Activated CD4-positive, alpha-beta T cell treated with anti-CD3 and anti-CD28 coated beads, Interleukin-2, amount 50 U/mL, for 4 hours (primary cell): ENCODE results near the gene CMTM7.

Experiments
- DNase-seq, 2 experiments: peaks; one replicate each; pipeline ENCODE4 v3.0.0-alpha.2; 2020

The CMTM7 gene

DNA sequence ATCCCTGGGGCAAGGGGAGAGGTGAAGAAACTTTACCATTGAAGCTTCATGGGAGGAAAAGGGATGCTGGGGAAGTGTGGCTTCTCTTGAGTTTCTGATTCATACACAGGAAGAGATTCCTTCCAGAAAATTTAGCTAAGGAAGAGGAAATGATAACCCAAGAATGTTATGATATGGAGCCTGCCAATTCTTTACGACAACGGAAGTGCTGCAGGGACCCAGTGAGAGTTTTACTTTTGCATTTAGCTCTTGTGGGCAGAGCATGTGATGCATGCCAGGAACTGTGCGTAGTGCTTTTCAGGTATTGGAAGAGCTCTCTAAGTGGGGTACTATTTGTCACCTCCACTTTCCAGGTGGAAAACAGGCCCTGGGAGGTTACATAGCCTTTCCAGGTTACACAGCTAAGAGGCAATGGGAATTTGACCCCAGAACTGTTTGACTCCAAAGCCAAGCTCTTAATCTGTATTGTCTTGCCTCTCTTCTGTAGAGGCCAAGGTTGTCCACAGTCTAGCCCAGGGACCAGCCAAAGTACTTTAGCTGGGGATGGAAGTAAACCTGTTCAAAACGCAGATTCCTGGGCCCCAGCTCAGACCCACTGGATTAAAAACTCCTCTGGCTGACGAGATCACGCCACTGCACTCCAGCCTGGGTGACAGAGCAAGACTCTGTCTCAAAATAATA is 23.0 kb downstream of the CMTM7 start:
- peak in 1 of 2 experiments; percentile 37 for DNase-seq

DNA sequence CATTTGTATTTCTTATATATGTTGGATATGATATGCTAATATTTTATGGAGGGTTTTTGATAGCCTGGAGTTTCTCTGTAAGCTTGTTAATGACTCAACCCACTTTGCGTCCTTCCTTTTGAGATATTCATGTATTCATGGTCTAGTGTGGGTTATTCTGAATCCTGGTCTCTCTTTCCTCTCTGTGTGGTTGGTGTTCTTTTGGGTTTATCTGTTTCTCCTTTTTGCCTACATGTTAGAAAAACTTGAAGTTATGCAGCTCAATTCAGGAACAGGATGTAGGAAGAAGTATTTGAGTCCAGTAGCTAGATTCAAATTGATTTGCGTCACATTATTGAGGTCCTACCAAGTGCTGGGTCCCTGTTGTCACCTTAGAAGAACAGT is 28.1 kb downstream of the CMTM7 start:
- DNase-seq, result no peak

DNA sequence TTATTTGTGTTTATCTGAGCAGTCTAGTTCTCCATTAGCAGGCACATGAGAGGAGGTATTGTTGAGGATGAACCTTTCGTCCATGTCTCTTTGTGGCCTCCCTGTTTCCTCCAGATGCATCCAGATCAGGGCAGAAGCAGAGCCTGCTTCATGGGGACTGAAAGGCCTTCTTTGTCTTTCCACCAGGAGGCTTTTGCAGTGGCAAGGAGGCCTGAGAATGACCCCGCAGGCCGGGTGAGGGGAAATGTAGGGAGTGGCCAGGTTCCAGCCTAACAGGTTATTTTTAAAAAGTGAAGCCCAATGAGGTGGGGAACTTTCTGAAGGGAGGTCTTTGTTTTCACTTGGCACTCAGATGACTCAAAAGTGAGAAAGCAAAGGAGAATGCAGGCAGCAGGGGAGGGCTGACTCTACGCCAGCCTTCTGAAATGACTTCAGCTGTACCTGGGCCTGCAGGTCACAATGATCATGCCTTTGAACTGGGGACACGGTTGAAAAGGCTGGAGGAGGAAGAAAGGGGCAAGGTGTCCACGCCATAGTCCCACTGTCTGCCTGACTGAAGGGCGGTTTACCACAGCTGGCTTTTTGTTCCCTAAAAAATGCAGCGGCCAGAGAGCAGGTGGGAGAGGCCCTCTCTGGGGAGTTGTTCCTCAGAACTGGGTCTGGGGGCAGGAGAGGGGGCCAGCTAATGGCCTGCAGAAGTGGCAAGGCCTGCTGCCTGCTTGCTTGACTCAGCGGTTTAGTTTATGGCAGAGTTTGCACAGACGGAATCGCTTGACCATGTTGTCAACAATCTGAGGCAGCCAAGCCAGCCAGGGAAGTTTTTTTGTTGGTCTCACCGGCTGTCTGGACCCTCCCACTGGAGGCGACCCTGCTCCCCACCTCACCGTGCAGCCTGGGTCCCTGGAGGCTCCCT is 28.7 kb downstream of the CMTM7 start:
- DNase-seq, result no peak

DNA sequence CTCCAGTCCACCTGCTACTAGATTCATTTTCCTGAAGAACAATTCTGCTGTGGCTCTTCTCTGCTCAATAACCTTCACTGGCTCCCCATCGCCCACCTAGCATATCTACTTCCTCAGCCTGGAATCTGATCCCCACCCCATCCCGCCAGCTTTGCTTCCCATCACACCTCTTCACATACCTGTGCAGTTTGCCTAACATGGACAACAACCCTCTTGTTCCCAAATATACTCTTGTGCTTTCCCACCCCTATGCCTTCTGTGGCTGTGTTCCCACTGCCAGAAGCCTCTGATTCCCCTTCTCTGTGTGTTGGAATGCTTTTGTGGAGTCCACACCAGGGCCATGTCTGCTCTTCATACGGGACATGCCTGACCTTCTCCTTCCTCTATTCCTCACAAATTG is 29.5 kb downstream of the CMTM7 start:
- DNase-seq, result no peak

DNA sequence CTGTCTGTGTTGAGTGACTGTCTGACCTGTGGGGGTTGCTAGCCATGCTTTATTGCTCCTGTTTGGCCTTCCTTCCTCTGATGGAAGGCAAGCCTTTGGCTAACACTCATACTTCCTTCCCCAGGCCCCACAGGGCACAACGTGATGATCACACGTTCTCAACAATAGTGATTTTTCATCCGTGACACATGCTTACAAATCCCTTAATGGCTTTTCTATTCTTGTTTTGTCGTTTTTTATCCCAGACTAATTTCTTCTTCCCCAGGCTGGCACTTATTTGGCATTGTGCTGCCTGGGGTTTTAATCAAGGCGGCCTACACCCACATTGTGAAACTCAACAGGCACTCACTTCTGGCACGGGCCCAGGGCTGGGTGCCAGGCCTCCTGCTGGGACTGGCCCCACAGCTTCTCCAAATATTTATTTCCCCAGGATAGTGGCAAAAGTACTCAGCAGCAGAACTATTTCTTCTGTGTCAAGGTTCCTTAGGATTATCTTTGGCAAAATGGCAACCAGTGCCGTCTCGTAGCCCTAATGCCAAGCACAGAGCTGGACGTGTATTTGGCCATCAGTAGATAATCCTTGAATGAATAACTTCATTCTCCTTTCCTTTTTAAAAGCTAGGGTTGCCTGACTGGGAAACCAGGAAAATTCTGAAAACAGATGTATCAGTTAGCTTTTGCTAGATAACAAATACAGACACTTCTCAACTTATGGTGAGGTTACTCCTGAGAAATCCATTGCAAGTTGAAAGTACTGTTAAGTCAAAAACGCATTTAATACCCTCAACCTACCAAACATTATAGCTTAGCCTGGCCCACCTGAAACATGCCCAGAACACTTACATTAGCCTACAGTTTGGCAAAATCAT is 30.6 kb downstream of the CMTM7 start:
- DNase-seq, result no peak

DNA sequence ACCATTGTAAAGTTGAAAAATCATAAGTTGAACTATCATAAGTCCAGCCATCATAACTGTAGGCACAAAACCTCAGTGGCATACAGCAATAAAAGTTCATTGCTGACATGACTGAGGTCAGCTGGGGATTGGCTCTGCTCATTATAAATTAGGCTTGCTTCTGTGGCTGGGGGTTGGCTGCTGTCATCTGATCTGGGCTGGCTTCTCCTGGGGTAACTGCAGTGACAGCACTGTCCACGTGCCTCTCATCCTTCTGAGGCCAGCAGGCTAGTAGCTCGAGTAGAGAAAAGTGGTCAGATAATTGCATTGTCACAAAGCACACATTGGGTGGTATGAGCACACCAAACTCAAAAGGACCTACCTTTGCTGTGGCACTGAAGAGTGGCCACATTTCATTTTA is 31.3 kb downstream of the CMTM7 start:
- DNase-seq, result no peak

DNA sequence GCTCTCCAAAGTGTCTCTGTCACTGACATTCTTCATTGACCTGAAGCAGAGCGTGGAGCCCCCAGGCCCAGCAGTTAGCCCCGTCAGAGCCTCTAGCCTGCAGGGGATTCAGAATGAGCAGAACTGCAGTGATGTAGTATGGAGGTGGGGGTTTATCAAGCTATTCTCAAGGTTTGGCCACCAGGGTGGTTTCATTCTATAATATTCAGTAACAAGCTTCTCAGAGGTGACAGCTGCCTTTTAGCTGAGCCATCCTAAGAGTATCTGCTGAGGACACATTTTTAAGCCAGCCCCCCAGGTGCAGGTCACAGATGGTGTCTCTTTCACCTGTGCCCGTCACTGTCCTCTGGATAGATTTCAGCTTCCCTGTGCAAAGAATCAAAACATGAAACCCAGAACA is 31.9 kb downstream of the CMTM7 start:
- DNase-seq, result no peak

DNA sequence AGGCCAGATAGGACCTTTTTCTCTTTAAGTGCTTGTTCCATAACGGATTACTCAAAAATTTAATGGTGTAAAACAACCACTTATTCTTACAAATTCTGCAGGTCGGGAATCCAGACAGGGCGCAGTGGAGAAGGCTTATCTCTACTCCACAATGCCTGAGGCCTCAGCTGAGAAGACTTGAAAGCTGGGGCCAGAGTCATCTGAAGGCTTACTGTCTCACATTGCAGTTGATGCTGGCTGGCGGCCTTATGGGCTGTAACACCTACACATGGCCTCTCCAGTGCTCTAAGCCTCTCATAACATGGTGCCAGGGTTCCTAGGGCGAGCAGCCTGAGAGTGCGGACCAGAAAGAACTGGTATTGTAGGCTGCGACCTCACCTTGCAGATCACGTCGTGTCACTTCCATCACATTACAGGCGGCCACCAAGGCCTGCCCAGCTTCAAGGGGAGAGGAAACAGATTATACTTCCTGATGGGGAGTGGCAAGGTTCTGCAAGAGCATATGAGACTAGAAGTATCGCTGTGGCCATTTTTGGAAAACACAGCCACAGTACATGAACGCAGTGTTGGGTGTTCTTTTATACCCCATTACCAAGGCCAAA is 32.4 kb downstream of the CMTM7 start:
- no peak for DNase-seq

DNA sequence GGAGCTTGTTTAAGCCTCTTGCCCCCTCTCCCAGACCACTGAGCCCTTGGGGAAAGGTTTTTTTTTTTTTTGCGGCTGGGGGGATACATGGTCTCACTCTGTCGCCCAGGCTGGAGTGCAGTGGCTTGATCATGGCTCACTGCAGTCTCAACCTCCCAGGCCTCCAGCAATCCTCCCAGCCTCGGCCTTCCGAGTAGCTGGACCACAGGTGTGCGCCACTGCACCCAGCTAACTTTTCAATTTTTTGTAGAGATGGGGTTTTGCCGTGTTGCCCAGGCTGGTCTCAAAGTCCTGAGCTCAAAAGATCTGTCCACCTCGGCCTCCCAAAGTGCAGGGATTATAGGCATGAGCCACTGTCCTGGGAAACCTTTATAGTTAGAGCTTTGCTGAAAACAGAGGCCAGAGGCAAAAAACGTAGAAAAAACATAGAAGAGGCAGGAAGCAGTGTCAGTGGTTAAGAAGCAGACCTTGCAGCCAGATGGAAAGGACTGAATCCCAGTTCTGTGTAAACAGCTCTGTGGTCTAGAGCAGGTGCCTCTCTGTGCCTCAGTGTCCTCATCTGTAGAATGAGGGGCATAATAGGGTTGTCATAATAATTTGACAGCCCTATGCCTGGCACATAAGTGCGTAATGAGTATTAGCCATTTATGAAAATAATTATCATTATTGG is 33.1 kb downstream of the CMTM7 start:
- DNase-seq, result no peak

DNA sequence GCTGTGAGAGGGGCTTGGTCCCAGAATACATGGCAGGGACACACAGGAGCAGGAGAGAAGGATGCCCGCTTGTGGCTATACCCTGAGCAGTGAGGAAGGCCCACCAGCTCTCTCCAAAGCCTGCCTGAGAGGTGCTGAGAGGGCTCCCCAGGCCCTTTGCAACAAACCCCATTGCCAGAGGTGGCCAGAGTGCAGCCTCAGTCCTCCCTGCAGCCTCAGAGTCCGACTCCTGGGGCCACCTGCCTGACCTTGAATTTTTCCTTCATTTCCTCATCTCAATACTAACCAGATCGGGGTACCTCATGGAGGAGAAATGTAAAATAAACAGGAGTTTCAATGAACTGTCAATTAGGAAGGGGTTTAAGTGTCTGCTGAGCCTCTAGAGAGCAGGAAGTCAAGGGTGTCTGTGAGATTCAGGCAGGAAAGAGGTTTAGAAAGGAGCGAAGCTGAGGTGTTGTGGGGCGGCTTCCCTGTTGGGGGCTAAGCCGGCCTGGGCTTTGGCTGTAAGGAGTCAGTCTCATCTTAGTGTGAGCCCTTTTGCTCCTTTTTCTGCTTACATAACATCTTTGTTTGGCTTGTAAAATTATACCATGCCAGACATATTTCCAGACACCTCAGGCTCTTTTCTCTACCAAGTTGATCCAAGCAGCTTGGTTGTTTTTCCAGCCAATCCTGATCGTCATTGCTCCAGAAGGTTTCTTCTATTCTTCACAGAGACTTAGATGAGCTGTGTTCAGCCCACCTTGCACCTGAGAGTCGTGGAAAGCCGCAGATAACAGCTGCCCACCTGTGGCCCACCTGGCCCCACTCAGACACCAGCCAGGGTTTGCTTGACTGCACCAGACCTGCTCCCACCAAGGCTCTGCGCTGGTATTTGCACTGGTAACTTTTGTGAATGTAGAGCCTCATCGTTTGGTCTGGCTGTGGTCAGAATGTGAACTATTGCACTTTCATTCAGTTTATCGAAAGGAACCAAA is 36.7 kb downstream of the CMTM7 start:
- DNase-seq, result no peak

DNA sequence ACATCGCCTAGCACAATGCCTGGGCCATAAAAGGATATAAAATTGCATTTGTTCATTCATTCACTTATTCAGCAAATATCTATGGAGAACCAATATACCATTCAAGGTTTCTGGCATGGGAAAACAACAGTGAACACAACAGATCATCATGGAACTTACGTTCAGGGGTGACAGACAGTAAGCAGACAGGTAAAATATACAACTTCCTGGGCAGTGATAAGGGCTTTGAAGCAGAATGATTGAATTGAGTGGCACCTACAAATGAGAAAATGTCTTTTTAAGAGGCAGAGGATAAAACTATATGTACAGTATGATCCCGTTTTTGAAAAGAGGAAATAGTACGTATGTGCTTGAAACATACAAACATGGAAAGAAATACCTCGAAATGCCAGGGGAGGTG is 39.2 kb downstream of the CMTM7 start:
- no peak for DNase-seq

DNA sequence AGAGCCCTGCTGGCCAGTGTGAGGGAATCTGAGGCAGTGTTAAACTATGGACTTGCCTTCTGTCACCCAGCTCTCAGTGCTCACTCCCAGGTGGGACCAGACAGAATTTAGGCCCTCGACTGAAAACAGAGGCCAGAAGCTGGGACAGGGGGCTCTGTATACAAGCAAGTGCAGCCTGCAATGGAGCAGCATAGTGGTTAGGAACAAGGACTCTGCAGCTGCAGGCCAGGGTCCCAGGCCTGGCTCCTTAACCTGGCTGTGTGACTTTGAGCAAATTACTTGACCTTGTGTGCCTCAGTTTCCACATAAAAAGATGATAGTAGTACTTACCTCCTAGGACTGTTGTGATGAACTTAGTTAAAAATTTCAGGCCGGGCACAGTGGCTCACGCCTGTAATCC is 39.8 kb downstream of the CMTM7 start:
- no peak for DNase-seq

DNA sequence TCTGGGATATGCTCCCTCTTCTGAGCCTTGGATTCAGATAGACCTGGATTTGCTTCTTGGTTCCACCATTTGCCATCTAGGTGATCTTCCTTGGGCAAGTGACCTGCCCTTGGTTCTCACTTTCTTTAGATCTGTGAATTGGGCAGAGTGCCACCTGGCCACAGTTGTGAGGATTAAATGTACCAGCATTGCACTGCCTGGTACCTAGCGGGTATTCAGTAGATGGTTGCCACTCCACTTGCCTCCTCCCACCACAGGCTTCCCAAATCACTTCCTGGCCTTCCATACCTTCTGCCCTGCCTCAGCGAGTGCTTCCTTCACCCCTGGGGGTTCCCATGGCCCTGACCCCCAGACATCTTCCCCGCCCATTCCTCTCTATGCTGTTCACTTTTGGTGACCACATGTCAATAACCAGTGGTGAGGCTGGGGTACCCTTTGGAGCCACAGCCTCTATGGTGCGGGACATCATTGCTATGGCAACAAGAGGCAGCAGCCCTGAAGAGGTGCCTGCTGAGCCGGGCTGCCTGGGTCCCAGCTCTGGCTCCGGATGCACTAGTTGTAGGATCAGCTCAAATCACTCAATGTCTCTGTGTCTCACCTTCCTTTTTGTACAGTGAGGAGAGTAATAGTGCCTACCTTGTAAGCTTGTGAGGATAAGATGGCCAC is 40.5 kb downstream of the CMTM7 start:
- no peak for DNase-seq

DNA sequence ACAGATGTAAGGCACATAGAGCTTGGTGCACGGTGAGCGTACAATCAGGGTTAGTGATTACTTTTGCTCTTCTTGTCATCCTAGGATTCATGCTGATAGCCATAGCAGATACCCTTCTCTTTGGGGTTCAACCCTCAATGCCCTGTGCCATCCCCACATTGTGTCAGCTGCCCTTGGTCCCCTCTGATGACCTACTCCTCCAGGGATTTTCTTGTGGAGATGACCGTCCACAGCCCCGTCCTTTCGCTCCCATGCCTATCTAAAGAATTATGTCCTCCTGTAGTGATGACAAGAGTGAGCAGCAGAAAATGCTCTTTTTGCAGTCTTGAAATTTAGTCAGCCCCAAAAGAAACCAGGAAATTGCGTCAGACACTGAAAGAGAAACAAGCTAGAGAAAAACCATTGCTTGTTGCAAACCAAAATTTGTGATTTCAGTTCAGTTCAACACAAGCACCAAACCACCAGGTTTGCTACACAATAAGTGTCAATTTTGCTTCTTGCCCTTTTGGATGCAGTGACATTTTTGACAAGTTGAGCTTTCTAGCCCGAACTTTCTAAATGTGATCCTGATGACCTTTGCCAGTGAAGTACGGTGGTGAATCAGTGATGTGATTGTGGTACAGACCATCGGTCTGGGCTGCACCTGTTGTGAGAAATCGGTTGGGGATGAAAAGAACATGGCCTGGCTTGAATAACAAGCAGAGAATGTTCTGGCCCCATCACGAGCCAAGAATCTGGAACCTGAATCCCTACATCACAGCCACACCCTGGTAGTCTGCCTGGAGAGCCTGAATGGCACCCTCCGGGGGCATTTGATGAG is 41.3 kb downstream of the CMTM7 start:
- no peak for DNase-seq

DNA sequence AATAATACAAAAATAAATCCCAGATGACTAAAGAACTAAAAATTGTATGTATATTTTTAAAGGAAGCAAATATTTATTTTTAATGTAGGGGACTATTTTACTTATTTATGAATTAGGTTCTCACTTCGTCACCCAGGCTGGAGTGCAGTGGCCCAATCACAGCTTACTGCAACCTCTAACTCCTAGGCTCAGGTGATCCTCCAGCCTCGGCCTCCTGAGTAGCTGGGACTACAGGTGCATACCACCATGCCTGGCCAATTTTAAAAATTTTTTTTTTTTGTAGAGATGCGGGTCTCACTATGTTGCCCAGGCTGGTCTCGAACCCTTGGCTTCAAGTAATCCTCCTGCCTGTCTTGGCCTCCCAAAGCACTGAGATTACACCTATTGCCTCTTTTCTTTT is 42.6 kb downstream of the CMTM7 start:
- no peak for DNase-seq

DNA sequence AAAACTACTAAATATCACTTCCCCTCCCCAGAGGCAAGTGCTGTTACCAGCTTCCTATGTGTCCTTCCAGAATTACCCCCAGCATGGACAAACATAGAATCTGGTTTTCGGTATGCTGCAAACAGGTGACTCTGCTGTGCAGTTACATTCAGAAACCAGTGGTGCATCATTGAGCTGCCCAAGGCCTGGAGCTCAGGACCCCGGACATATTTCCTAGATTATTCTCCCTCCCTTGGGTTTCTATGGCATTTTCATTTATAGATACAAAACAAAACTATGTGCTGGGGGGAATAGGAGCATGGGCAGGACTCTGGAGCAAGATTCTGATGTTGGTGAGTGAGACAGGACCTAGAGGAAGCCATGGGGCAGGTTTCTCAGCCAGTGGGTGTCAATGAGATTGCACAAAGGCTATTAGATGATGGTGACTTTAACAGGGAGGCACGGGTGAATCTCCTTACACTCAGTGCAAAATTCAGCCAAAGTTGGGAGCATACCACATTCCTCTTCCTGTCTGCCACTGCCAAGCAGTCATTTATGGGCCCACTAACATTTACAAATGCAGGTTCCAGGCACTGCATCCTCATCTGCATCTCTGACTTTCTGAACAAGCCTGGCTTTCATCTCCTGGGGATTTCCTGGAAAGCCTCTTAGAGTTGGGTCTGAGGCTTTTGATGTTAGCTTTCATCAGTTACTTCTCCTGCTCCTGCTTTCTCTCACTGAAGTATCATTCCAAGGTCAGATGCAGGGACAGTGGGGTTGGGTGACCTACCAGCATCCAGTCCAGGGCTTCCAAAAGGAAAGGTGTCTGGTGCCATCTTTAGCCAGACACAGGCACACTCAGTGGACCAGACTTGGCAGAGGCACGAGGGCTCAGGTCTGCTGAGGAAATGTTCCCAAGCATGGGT is 44.5 kb downstream of the CMTM7 start:
- no peak for DNase-seq

DNA sequence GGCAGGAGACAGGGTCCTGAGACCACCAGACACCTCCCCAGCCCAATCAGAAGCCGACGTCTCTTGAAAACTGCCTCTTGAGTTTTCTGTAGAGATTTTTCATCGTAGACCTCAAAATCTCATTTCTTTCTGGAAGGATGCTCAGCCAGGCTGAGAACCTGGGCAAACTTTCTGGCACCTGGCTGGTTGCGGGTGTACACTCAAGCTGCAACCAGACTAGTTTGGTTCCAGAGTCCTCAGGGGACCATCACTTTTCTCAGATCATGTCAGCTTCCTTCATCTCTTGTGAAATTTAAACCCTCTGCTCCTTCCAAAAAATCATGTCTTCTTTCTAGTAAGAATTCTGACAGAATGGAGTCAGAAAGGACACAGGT is 45.1 kb downstream of the CMTM7 start:
- no peak for DNase-seq

DNA sequence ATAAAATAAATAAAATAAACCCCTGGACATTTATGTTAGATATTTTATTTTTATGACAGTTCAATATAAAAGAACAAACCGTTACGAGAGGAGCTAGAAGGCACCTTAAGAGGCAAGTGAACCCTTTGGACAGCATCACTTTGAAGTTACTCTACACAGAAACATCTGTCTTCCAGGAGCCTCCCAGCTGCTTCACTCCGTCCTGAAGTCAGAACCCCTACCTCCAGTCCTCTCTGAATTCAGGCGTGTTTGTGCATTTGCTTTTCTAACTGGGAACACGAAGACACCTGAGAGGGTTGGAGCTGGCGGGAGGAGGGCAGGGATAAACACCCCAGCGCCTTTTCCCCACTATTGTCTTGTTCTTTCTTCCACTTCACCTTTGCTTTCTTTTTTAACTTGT is 46.2 kb downstream of the CMTM7 start:
- no peak for DNase-seq
